ENCODE measurements around the gene SBK2. TPM values are rescaled to one million over a fixed set of nuclear protein-coding genes. Genes with fewer than 3 reads are reported as not detected.
A peak's percentile ranks its signal among the peaks of the same experiment; 100 is the strongest.

Gene SBK2
- total and polyA plus RNA-seq, 9 of the 15 experiments (the other 6 are each of a cell fraction or from before 2014, with no cell fraction given) = not detected

DNA sequence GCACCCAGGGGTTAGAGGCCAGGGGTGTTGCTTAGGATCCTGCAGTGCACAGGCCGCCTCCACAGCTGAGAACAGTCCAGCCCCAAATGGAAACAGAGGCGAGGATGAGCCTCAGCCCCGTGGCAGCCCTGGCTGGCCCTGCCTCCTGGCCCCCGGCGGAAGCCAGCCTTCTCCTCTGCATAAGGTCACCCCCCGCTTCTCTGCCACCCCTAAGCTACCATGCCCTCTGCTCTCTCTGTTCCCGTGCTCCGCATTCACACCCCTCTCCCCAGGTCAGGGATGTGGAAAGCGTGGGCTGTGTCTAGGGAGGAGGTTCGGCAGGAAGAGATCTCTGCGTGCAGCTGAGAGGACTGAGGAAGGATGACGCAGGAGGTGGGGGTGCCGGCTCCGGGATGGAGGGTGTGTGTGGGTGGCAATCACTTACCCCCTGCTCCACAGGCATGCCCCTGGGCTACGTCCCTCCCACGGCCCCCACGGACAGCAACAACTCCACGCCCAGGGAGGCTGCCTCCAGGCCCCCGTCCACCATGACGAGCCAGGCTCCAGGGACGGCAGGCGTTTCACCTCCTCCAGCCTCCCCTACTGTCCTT is 42.7 kb downstream of the SBK2 start (continued):
- TF ChIP-seq, protein P1, sequence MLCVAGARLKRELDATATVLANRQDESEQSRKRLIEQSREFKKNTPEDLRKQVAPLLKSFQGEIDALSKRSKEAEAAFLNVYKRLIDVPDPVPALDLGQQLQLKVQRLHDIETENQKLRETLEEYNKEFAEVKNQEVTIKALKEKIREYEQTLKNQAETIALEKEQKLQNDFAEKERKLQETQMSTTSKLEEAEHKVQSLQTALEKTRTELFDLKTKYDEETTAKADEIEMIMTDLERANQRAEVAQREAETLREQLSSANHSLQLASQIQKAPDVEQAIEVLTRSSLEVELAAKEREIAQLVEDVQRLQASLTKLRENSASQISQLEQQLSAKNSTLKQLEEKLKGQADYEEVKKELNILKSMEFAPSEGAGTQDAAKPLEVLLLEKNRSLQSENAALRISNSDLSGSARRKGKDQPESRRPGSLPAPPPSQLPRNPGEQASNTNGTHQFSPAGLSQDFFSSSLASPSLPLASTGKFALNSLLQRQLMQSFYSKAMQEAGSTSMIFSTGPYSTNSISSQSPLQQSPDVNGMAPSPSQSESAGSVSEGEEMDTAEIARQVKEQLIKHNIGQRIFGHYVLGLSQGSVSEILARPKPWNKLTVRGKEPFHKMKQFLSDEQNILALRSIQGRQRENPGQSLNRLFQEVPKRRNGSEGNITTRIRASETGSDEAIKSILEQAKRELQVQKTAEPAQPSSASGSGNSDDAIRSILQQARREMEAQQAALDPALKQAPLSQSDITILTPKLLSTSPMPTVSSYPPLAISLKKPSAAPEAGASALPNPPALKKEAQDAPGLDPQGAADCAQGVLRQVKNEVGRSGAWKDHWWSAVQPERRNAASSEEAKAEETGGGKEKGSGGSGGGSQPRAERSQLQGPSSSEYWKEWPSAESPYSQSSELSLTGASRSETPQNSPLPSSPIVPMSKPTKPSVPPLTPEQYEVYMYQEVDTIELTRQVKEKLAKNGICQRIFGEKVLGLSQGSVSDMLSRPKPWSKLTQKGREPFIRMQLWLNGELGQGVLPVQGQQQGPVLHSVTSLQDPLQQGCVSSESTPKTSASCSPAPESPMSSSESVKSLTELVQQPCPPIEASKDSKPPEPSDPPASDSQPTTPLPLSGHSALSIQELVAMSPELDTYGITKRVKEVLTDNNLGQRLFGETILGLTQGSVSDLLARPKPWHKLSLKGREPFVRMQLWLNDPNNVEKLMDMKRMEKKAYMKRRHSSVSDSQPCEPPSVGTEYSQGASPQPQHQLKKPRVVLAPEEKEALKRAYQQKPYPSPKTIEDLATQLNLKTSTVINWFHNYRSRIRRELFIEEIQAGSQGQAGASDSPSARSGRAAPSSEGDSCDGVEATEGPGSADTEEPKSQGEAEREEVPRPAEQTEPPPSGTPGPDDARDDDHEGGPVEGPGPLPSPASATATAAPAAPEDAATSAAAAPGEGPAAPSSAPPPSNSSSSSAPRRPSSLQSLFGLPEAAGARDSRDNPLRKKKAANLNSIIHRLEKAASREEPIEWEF (CRISPR knock-in tag; IDR thresholded peaks at IDR 0.05) = no peak
- TF ChIP-seq CREB1 (IDR thresholded peaks at IDR 0.05) (0 out of 2 replicates have a peak, but pooled peaks have one; percentile 24), CREB1 (CRISPR knock-in tag; IDR thresholded peaks at IDR 0.05) (peak; percentile 32; the same call in 1 of the 2 replicates), SNRNP70 (optimal IDR thresholded peaks at IDR 0.05; ENCODE audit: low read depth, low read length) (no peak), HMG20B (CRISPR knock-in tag; IDR thresholded peaks at IDR 0.05) (no peak), SMARCE1 (IDR thresholded peaks at IDR 0.05) (peak; percentile 33; the same call in 1 of the 2 replicates), HDAC3 (IDR thresholded peaks at IDR 0.05; ENCODE audit: borderline replicate concordance, partially characterized antibody) (no peak), ZNF239 (CRISPR knock-in tag; IDR thresholded peaks at IDR 0.05) (no peak), ZNF282 (CRISPR knock-in tag; IDR thresholded peaks at IDR 0.05) (no peak), ZC3H8 (IDR thresholded peaks at IDR 0.05) (no peak), CREM (IDR thresholded peaks at IDR 0.05; ENCODE audit: low read depth) (peak; percentile 92), PHF8 (IDR thresholded peaks at IDR 0.05; ENCODE audit: borderline replicate concordance, low read length) (peak; percentile 32; the same call in 1 of the 2 replicates), CEBPB (tag; IDR thresholded peaks at IDR 0.05) (no peak), ETV5 (CRISPR knock-in tag; IDR thresholded peaks at IDR 0.05; ENCODE audit: low read depth) (no peak), CHD2 (IDR thresholded peaks at IDR 0.05; ENCODE audit: low read depth, low read length) (no peak)
- TF ChIP-seq, protein P2, sequence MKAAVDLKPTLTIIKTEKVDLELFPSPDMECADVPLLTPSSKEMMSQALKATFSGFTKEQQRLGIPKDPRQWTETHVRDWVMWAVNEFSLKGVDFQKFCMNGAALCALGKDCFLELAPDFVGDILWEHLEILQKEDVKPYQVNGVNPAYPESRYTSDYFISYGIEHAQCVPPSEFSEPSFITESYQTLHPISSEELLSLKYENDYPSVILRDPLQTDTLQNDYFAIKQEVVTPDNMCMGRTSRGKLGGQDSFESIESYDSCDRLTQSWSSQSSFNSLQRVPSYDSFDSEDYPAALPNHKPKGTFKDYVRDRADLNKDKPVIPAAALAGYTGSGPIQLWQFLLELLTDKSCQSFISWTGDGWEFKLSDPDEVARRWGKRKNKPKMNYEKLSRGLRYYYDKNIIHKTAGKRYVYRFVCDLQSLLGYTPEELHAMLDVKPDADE (conservative IDR thresholded peaks at IDR 0.05; ENCODE audit: control insufficient read depth, low read depth, low read length) = no peak
- TF ChIP-seq, protein P3, sequence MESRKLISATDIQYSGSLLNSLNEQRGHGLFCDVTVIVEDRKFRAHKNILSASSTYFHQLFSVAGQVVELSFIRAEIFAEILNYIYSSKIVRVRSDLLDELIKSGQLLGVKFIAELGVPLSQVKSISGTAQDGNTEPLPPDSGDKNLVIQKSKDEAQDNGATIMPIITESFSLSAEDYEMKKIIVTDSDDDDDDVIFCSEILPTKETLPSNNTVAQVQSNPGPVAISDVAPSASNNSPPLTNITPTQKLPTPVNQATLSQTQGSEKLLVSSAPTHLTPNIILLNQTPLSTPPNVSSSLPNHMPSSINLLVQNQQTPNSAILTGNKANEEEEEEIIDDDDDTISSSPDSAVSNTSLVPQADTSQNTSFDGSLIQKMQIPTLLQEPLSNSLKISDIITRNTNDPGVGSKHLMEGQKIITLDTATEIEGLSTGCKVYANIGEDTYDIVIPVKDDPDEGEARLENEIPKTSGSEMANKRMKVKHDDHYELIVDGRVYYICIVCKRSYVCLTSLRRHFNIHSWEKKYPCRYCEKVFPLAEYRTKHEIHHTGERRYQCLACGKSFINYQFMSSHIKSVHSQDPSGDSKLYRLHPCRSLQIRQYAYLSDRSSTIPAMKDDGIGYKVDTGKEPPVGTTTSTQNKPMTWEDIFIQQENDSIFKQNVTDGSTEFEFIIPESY (CRISPR knock-in tag; IDR thresholded peaks at IDR 0.05) = no peak
- TF ChIP-seq, protein P4, sequence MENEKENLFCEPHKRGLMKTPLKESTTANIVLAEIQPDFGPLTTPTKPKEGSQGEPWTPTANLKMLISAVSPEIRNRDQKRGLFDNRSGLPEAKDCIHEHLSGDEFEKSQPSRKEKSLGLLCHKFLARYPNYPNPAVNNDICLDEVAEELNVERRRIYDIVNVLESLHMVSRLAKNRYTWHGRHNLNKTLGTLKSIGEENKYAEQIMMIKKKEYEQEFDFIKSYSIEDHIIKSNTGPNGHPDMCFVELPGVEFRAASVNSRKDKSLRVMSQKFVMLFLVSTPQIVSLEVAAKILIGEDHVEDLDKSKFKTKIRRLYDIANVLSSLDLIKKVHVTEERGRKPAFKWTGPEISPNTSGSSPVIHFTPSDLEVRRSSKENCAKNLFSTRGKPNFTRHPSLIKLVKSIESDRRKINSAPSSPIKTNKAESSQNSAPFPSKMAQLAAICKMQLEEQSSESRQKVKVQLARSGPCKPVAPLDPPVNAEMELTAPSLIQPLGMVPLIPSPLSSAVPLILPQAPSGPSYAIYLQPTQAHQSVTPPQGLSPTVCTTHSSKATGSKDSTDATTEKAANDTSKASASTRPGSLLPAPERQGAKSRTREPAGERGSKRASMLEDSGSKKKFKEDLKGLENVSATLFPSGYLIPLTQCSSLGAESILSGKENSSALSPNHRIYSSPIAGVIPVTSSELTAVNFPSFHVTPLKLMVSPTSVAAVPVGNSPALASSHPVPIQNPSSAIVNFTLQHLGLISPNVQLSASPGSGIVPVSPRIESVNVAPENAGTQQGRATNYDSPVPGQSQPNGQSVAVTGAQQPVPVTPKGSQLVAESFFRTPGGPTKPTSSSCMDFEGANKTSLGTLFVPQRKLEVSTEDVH (IDR thresholded peaks at IDR 0.05; ENCODE audit: low read depth, partially characterized antibody) = no peak
